Measurements from ENCODE around the gene GP1BB.

Gene GP1BB

DNA sequence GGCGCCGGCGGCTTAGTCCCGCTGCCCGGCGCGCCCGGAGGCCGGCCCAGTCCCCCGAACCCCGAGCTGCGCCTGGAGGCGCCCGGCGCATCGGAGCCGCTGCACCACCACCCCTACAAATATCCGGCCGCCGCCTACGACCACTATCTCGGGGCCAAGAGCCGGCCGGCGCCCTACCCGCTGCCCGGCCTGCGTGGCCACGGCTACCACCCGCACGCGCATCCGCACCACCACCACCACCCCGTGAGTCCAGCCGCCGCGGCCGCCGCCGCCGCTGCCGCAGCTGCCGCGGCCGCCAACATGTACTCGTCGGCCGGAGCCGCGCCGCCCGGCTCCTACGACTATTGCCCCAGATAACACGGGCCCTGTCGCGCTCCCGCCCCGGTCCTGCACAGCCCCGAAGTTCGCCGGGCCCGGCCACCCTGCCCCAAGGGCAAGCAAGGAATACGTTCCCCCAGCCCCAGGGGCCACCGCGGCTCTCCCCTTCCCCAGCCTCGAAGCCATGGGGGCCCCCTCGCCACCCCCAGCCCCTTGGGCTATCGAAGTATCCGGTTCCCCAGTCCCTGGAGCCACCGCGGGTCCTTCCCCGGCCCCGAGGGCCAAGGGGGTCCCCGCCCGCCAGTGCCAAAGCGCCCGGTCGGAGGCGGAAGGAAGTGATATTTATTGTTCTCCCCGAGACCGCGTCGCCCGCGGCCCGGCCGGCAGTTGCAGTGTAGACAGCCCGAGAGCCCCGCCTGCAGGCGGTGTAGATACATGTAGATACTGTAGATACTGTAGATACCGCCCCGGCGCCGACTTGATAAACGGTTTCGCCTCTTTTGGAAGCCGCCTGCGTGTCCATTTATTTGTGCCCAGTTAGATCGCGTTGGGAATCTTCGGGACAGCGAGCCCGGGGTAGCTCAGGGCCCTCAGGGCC is 43.4 kb downstream of the GP1BB start:
- DNase-seq = no peak

DNA sequence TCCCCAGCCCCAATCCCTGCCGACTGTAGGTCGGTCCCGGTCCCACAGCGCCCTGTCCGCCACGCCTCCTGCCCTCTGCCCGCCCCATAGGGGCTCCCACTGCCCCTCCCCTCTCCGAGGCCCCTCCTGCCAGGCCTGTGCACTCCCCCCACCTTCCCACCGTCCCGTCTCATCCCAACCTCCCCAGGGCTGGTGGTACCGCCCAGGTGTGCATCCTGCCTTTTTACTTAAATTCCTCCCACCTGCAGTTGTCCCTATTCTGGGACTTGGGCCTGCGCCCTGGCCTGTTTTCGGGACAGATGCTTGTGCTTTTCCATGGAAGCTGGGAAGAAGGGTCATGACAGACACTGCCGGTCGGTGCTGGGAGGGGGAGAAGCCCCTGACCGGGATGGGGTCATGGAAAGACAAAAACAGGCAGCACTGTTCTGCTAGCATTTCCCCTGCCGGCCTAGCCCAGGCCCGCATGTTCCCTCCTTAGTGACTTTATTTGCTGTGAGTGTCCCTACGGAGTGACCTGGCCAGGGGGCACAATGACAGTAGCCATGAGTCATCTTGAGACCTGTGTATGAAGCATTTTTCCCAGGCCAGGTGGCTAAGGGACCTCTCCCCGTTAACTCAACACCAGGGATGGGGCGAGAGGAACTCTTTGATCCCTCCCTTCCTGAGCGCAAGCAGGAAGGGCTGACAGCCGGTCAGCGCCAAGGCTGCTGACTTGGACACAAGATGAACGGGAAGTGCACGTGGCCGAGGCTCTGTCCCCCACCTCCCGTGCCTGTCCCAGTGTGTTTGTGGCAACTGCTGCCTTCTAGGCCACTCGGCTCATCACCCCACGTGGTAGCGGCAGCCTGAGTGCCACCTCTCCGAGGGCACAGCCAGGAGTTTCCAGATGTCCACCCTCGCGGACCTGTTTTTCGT is 44.3 kb downstream of the GP1BB start:
- DNase-seq = no peak

DNA sequence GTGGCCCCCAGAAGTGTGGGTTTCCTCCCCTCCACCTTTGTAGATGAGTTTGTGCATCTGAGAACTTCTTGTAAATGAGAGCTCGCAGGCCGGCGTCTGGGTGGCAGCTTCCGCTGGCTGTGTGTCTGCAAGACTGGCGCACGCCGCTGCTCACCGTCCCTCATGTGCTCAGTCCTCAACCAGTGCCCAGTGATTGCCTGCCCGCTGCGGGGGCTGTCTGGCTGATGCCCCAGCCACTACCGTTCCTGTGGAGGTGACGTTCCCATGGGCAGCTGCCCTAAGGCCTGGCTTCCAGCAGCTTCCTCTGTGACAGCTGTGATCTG is 46.0 kb downstream of the GP1BB start:
- no peak for DNase-seq

DNA sequence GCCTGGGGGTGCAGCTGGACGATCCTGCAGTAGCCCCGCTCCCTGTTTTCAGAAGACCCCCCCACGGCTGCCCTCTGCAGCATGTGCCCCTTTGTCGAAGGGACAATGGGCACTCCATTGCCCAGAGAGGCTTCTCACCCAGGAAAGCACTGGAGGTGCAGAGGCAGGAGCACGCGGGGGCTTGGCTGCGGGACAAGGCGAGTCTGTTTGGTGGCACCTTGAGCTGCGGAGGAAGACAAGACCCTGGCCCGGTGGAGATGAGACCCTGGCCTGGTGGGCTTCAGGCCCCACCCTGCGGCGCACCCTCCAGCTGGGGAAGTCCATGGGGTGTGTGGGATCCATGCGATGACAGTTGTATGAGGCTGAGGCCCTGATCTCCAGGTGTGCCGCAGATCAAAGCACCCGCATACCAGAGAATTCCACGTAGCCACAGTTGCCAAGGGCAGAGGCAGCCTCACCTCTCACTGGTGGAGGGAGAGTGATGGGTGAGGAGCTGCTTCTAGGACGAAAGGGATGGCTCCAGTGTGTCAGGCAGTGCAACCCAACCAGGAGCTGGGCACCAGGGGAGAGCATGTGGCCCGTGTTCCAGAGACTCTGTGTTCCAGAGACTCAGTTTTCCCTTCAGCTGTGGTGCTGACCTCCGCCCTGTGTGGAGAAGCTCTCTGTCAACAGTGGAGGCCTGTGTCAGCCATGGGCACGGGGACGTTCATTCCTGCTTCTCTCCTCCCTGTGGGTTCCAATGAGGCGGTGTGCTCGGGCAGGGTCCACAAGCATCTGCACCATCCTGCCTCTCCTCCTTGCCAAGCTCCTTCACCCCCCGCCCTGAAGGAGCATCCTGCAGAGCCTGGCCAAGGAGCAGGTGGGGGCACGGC is 47.2 kb downstream of the GP1BB start:
- no peak for DNase-seq

DNA sequence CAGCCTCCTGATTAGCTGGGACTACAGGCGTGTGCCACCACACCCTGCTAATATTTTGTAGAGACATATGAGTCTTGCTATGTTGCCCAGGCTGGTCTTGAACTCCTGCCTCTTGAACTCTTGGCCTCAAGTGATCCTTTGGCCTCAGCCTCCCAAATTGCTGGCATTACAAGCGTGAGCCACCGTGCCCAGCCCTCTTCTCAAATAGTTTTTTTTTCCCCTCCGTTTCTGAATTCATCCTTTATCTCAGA is 49.0 kb downstream of the GP1BB start:
- no peak for DNase-seq

DNA sequence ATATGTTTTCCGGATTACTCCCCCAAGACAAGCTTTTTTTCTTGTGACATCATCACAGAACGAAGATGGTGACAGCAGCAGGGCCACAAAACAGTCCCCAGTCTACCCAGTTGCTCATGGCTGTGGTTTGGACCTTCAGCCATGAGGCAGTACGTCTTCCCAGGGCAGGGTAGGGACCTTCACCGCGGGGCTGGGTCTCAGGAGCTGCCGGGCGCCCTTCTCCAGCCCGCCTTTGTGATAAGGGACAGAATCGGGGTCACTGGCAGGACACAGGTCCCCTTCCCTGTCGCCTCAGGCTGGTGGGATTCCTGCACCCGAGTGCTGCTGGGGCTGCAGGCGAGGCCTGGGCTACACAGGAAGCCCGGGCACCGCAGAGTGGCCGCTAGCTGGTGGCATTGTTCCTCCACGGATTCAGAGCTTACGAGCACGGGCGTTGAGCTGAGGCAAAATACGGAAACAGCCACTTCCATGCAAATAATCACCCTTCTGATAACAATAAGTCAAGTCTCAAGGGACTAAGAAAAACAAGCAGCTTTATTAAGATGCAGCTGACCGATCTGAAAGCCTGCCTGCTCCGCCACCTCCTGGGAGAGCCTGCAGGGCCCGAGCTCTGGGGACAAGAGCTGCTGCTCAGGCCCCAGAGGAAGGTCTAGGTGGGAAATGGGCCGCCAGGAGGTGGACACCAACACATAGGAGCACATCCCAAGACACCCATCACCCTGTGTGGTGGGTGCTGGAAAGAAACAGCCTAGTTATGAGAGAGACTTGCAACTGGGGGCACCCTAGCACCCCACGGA is 49.5 kb downstream of the GP1BB start:
- no peak for DNase-seq

DNA sequence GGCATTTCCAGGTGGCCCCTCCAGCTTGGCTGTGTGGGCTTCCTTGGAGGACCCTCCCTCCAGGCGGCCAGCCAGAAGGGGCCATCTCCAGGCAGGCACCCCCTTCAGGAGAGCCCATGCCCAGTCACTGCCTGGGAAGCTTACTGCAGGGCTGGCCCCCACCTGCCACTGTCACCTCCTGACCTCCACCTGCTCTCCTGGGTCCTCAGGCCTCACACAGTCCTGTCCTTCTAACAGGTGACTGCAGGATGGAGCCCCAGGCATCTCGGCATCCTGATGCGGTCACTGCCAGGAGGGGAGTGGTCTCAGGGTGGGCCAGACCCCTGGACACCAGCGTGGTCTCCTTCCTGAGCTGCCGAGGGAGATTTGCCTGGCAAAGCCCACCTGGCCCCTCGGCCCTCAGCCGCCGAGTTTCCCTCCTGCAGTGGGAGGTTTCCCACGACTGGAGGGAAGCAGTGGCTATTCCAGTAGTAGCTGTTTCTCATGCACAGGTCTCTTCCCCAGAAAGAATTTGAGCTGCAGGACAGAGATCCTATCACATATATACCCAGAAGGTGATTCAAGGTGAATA is 50.2 kb downstream of the GP1BB start:
- DNase-seq = no peak

Data from fibroblast of skin of back (primary cell).